Gastrocnemius medialis (tissue), 4 donors: ENCODE results near the gene LPIN3.
"Not testable (repeated sequence)": the region's sequence is repeated elsewhere in the genome, so short reads cannot be mapped to it uniquely, and the experiment has no call there.

Experiments
- POLR2A ChIP-seq, 2 donors: fragments of 450-650 bp; IDR thresholded peaks; one replicate each; pipeline ENCODE4 v1.6.1; 2017; ENCODE audit warnings: antibody characterized with exemption in 2 of 2, mild to moderate bottlenecking in 2 of 2, moderate library complexity in 2 of 2
- TF ChIP-seq, protein P1 (sequence below), 5 experiments: fragments of 450-650 bp in 3 of 5; fragments of 200-600 bp in 2 of 5; sonication (generic) in 2 of 5; IDR thresholded peaks in 4 of 5; conservative IDR thresholded peaks in 1 of 5; 1 replicate in 4 of 5; 2 replicates in 1 of 5; pipeline ENCODE4 v1.5.1; 2016 to 2019; ENCODE audit warnings: antibody characterized with exemption in 5 of 5, mild to moderate bottlenecking in 3 of 5, moderate library complexity in 3 of 5

DNA sequence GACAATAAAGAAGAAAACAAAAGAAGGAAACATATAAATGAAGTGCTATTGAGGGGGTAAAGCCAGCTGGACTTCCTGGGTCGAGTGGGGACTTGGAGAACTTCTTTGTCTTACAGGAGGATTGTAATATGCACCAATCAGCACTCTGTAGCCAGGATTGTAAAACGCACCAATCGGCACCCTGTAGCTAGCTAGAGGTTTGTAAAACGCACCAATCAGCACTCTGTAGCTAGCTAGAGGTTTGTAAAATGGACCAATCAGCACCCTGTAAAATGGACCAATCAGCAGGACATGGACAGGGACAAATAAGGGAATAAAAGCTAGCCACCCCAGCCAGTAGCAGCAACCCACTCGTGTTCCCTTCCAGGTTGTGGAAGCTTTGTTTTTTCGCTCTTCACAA lies 28.6 kb upstream of the LPIN3 start:
- TF ChIP-seq, protein P1, sequence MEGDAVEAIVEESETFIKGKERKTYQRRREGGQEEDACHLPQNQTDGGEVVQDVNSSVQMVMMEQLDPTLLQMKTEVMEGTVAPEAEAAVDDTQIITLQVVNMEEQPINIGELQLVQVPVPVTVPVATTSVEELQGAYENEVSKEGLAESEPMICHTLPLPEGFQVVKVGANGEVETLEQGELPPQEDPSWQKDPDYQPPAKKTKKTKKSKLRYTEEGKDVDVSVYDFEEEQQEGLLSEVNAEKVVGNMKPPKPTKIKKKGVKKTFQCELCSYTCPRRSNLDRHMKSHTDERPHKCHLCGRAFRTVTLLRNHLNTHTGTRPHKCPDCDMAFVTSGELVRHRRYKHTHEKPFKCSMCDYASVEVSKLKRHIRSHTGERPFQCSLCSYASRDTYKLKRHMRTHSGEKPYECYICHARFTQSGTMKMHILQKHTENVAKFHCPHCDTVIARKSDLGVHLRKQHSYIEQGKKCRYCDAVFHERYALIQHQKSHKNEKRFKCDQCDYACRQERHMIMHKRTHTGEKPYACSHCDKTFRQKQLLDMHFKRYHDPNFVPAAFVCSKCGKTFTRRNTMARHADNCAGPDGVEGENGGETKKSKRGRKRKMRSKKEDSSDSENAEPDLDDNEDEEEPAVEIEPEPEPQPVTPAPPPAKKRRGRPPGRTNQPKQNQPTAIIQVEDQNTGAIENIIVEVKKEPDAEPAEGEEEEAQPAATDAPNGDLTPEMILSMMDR (IDR thresholded peaks at IDR 0.05 in 4 of 5, conservative IDR thresholded peaks at IDR 0.05 in 1 of 5): not testable (repeated sequence)
- TF ChIP-seq POLR2A (IDR thresholded peaks at IDR 0.05): not testable (repeated sequence)
